ENCODE results near the gene MRPS16. TPM values are rescaled to one million over a fixed set of nuclear protein-coding genes. Genes with fewer than 3 reads are reported as not detected.

MRPS16 gene
- total and polyA plus RNA-seq, 2 donors (not counting 1 experiment from before 2014, with no cell fraction given), result 59.4 to 62.3 TPM

GRCh38 chr10:73207883-73208282 lies 44.6 kb downstream of the MRPS16 start:
- Histone ChIP-seq H3K9ac (ENCODE audit: insufficient read depth, low read length) (no peak overlapping the region), H3K27me3 (ENCODE audit: control insufficient read depth, insufficient read depth, low read length) (no peaks in the 10 kb centered on the region), H4K20me1 (ENCODE audit: control insufficient read depth, extremely low read depth, insufficient read depth, low read length) (no peaks in the 10 kb centered on the region), H3K79me2 (ENCODE audit: control insufficient read depth, insufficient read depth, low read length) (no peaks in the 10 kb centered on the region), H3K4me3 (replicated peaks in 1 of 4; ENCODE audit: control extremely low read depth in 1 of 4, insufficient read depth in 1 of 4, low read depth in 3 of 4, low read length in 4 of 4) (no peak overlapping the region), H3K4me1 (ENCODE audit: control insufficient read depth, extremely low read depth, insufficient read depth, low read length) (no peaks in the 10 kb centered on the region), H3K4me2 (ENCODE audit: extremely low read depth, insufficient read depth, low read length) (no peak overlapping the region), H3K27ac (ENCODE audit: insufficient read depth, low read length) (no peak overlapping the region), H3K36me3 (ENCODE audit: control insufficient read depth, insufficient read depth, low read length) (no peaks in the 10 kb centered on the region), H3K9me3 (ENCODE audit: control insufficient read depth, insufficient read depth, low read depth, low read length) (no peaks in the 10 kb centered on the region), H2AFZ (ENCODE audit: low read length) (no peak overlapping the region)
- no peak for DNase-seq (ENCODE audit: low read depth in 2 of 2)
- TF ChIP-seq CTCF (conservative IDR thresholded peaks at IDR 0.05 in 1 of 2, IDR thresholded peaks at IDR 0.05 in 1 of 2; ENCODE audit: low read depth in 1 of 2, low read length in 2 of 2) (no peak), EZH2 (IDR thresholded peaks at IDR 0.05; ENCODE audit: low read length, missing control alignments) (no peak)

GRCh38 chr10:73206385-73206784 lies 46.1 kb downstream of the MRPS16 start:
- TF ChIP-seq CTCF (conservative IDR thresholded peaks at IDR 0.05 in 1 of 2, IDR thresholded peaks at IDR 0.05 in 1 of 2; ENCODE audit: low read depth in 1 of 2, low read length in 2 of 2), result no peak
- TF ChIP-seq EZH2 (IDR thresholded peaks at IDR 0.05; ENCODE audit: low read length, missing control alignments), result no peak
- Histone ChIP-seq H3K4me3 (replicated peaks in 1 of 4; ENCODE audit: control extremely low read depth in 1 of 4, insufficient read depth in 1 of 4, low read depth in 3 of 4, low read length in 4 of 4) (no peak overlapping the region), H3K27me3 (ENCODE audit: control insufficient read depth, insufficient read depth, low read length) (no peaks in the 10 kb centered on the region), H3K4me1 (ENCODE audit: control insufficient read depth, extremely low read depth, insufficient read depth, low read length) (no peaks in the 10 kb centered on the region), H3K9ac (ENCODE audit: insufficient read depth, low read length) (no peak overlapping the region), H3K36me3 (ENCODE audit: control insufficient read depth, insufficient read depth, low read length) (no peaks in the 10 kb centered on the region), H4K20me1 (ENCODE audit: control insufficient read depth, extremely low read depth, insufficient read depth, low read length) (no peaks in the 10 kb centered on the region), H3K4me2 (ENCODE audit: extremely low read depth, insufficient read depth, low read length) (no peak overlapping the region), H3K79me2 (ENCODE audit: control insufficient read depth, insufficient read depth, low read length) (no peaks in the 10 kb centered on the region), H3K27ac (ENCODE audit: insufficient read depth, low read length) (no peak overlapping the region), H2AFZ (ENCODE audit: low read length) (no peak overlapping the region), H3K9me3 (ENCODE audit: control insufficient read depth, insufficient read depth, low read depth, low read length) (no peaks in the 10 kb centered on the region)
- no peak for DNase-seq (ENCODE audit: low read depth in 2 of 2)

GRCh38 chr10:73205890-73206289 lies 46.6 kb downstream of the MRPS16 start:
- no peaks in the 10 kb centered on the region for H3K79me2 ChIP-seq (ENCODE audit: control insufficient read depth, insufficient read depth, low read length)
- H4K20me1 ChIP-seq (ENCODE audit: control insufficient read depth, extremely low read depth, insufficient read depth, low read length), result no peaks in the 10 kb centered on the region
- no peak overlapping the region for H3K9ac ChIP-seq (ENCODE audit: insufficient read depth, low read length)
- H3K4me2 ChIP-seq (ENCODE audit: extremely low read depth, insufficient read depth, low read length), result no peak overlapping the region
- no peaks in the 10 kb centered on the region for H3K27me3 ChIP-seq (ENCODE audit: control insufficient read depth, insufficient read depth, low read length)
- H3K4me3 ChIP-seq (replicated peaks in 1 of 4; ENCODE audit: control extremely low read depth in 1 of 4, insufficient read depth in 1 of 4, low read depth in 3 of 4, low read length in 4 of 4), result no peak overlapping the region
- H3K9me3 ChIP-seq (ENCODE audit: control insufficient read depth, insufficient read depth, low read depth, low read length), result no peaks in the 10 kb centered on the region
- TF ChIP-seq EZH2 (IDR thresholded peaks at IDR 0.05; ENCODE audit: low read length, missing control alignments) (no peak), CTCF (conservative IDR thresholded peaks at IDR 0.05 in 1 of 2, IDR thresholded peaks at IDR 0.05 in 1 of 2; ENCODE audit: low read depth in 1 of 2, low read length in 2 of 2) (no peak)
- no peak for DNase-seq (ENCODE audit: low read depth in 2 of 2)
- no peaks in the 10 kb centered on the region for H3K36me3 ChIP-seq (ENCODE audit: control insufficient read depth, insufficient read depth, low read length)
- no peak overlapping the region for H2AFZ ChIP-seq (ENCODE audit: low read length)
- H3K27ac ChIP-seq (ENCODE audit: insufficient read depth, low read length), result no peak overlapping the region
- H3K4me1 ChIP-seq (ENCODE audit: control insufficient read depth, extremely low read depth, insufficient read depth, low read length), result no peaks in the 10 kb centered on the region

All from fibroblast of lung (primary cell).